Measurements from ENCODE around the gene OR52B6. TPM values are rescaled to one million over a fixed set of nuclear protein-coding genes. Genes with fewer than 3 reads are reported as not detected.
"Not testable (repeated sequence)": the region's sequence is repeated elsewhere in the genome, so short reads cannot be mapped to it uniquely, and the experiment has no call there.

The OR52B6 gene
- total and polyA plus RNA-seq, 2 of the 13 experiments (the other 11 are each of a cell fraction or from before 2014, with no cell fraction given) = not detected

DNA sequence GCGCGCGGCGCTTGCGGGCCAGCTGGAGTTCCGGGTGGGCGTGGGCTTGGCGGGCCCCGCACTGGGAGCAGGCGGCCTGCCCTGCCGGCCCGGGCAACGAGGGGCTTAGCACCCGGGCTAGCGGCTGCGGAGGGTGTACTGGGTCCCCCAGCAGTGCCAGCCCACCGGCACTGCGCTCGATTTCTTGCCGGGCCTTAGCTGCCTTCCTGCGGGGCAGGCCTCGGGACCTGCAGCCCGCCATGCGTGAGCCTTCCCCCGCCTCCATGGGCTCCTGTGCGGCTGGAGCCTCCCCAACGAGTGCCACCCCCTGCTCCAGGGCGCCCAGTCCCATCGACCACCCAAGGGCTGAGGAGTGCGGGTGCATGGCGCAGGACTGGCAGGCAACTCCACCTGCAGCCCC, 9.2 kb downstream of the OR52B6 start:
- CTCF ChIA-PET (ENCODE audit: low intra/inter-chr PET ratio, low total read pairs); FAIRE-seq; intact Hi-C loops (cut with micrococcal nuclease; ENCODE audit: unreplicated experiment); H2AFZ ChIP-seq (ENCODE audit: low read length); POLR2A ChIA-PET; H3K27me3 ChIP-seq (ENCODE audit: control insufficient read depth in 1 of 2, insufficient read depth in 2 of 2, low read length in 2 of 2); H3K36me3 ChIP-seq (replicated peaks in 1 of 2; ENCODE audit: control insufficient read depth in 1 of 2, insufficient read depth in 2 of 2, low read length in 2 of 2); H3K4me3 ChIP-seq (replicated peaks in 1 of 3; ENCODE audit: insufficient read depth in 1 of 3, low read depth in 2 of 3, low read length in 3 of 3); H4K20me1 ChIP-seq (ENCODE audit: insufficient read depth, low read length); H3K4me1 ChIP-seq (ENCODE audit: insufficient read depth, low read length); H3K27ac ChIP-seq (ENCODE audit: extremely low read length, insufficient read depth, low read length); DNase-seq (ENCODE audit: low spot score); H3K4me2 ChIP-seq (ENCODE audit: low read depth, low read length); BruUV-seq (replicated peaks); H3K9ac ChIP-seq (ENCODE audit: insufficient read depth, low read depth, low read length); H3K9me3 ChIP-seq (ENCODE audit: low read length); ATAC-seq; H3K79me2 ChIP-seq (ENCODE audit: insufficient read depth, low read length); in situ Hi-C loops (cut with HindIII; ENCODE audit: extremely low pct_ligation_motif_present, low pct_unique_long_range_greater_than_20kb): not testable (repeated sequence)
- no CpG with 5 or more reads among the region's 31 CpGs for WGBS (ENCODE audit: low lambda C conversion rate)

DNA sequence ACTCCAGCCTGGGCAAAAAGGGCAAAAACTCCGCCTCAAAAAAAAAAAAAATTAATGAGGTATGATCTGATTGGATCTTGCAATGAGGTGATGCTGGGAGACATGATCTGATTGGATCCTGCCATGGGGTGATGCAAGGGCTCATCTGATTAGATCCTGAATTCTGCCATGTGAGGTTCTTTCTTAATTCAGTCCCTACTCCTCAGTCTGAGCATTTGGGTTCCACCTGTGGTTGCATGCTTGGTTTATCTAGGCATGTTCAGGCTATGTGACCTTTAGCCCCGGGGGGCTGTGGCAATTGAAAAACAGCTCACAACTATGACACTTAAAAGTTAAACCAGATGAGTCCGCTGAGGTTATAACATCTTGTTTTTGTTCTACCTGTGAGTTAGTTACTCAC, 10.9 kb downstream of the OR52B6 start:
- ChIA-PET CTCF (ENCODE audit: low intra/inter-chr PET ratio, low total read pairs) (no interaction called here), POLR2A (no interaction called here)
- Histone ChIP-seq H3K27ac (ENCODE audit: extremely low read length, insufficient read depth, low read length) (no peak overlapping the region), H3K9me3 (ENCODE audit: low read length) (no peaks in the 10 kb centered on the region), H4K20me1 (ENCODE audit: insufficient read depth, low read length) (no peaks in the 10 kb centered on the region), H2AFZ (ENCODE audit: low read length) (no peak overlapping the region), H3K4me3 (replicated peaks in 1 of 3; ENCODE audit: insufficient read depth in 1 of 3, low read depth in 2 of 3, low read length in 3 of 3) (no peak overlapping the region), H3K36me3 (replicated peaks in 1 of 2; ENCODE audit: control insufficient read depth in 1 of 2, insufficient read depth in 2 of 2, low read length in 2 of 2) (no peaks in the 10 kb centered on the region), H3K27me3 (ENCODE audit: control insufficient read depth in 1 of 2, insufficient read depth in 2 of 2, low read length in 2 of 2) (no peaks in the 10 kb centered on the region), H3K4me2 (ENCODE audit: low read depth, low read length) (no peak overlapping the region), H3K79me2 (ENCODE audit: insufficient read depth, low read length) (no peaks in the 10 kb centered on the region), H3K9ac (ENCODE audit: insufficient read depth, low read depth, low read length) (no peak overlapping the region), H3K4me1 (ENCODE audit: insufficient read depth, low read length) (no peaks in the 10 kb centered on the region)
- 21% methylated on average over 3 of the region's 3 CpGs for WGBS (ENCODE audit: low lambda C conversion rate)
- no peak for ATAC-seq
- no TSS peak for BruUV-seq (replicated peaks)
- in situ Hi-C loops (cut with HindIII; ENCODE audit: extremely low pct_ligation_motif_present, low pct_unique_long_range_greater_than_20kb) (no loop called here), intact Hi-C loops (cut with micrococcal nuclease; ENCODE audit: unreplicated experiment) (no loop called here)
- DNase-seq (ENCODE audit: low spot score) = no peak
- FAIRE-seq = no peak
- TF ChIP-seq, protein P1, sequence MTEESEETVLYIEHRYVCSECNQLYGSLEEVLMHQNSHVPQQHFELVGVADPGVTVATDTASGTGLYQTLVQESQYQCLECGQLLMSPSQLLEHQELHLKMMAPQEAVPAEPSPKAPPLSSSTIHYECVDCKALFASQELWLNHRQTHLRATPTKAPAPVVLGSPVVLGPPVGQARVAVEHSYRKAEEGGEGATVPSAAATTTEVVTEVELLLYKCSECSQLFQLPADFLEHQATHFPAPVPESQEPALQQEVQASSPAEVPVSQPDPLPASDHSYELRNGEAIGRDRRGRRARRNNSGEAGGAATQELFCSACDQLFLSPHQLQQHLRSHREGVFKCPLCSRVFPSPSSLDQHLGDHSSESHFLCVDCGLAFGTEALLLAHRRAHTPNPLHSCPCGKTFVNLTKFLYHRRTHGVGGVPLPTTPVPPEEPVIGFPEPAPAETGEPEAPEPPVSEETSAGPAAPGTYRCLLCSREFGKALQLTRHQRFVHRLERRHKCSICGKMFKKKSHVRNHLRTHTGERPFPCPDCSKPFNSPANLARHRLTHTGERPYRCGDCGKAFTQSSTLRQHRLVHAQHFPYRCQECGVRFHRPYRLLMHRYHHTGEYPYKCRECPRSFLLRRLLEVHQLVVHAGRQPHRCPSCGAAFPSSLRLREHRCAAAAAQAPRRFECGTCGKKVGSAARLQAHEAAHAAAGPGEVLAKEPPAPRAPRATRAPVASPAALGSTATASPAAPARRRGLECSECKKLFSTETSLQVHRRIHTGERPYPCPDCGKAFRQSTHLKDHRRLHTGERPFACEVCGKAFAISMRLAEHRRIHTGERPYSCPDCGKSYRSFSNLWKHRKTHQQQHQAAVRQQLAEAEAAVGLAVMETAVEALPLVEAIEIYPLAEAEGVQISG (CRISPR knock-in tag; IDR thresholded peaks at IDR 0.05) = no peak
- TF ChIP-seq, protein P2, sequence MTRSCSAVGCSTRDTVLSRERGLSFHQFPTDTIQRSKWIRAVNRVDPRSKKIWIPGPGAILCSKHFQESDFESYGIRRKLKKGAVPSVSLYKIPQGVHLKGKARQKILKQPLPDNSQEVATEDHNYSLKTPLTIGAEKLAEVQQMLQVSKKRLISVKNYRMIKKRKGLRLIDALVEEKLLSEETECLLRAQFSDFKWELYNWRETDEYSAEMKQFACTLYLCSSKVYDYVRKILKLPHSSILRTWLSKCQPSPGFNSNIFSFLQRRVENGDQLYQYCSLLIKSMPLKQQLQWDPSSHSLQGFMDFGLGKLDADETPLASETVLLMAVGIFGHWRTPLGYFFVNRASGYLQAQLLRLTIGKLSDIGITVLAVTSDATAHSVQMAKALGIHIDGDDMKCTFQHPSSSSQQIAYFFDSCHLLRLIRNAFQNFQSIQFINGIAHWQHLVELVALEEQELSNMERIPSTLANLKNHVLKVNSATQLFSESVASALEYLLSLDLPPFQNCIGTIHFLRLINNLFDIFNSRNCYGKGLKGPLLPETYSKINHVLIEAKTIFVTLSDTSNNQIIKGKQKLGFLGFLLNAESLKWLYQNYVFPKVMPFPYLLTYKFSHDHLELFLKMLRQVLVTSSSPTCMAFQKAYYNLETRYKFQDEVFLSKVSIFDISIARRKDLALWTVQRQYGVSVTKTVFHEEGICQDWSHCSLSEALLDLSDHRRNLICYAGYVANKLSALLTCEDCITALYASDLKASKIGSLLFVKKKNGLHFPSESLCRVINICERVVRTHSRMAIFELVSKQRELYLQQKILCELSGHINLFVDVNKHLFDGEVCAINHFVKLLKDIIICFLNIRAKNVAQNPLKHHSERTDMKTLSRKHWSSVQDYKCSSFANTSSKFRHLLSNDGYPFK (CRISPR knock-in tag; IDR thresholded peaks at IDR 0.05; ENCODE audit: borderline replicate concordance) = no peak
- TF ChIP-seq, protein P3, sequence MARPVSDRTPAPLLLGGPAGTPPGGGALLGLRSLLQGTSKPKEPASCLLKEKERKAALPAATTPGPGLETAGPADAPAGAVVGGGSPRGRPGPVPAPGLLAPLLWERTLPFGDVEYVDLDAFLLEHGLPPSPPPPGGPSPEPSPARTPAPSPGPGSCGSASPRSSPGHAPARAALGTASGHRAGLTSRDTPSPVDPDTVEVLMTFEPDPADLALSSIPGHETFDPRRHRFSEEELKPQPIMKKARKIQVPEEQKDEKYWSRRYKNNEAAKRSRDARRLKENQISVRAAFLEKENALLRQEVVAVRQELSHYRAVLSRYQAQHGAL (CRISPR knock-in tag; IDR thresholded peaks at IDR 0.05; ENCODE audit: not compliant biosample characterization) = no peak
- TF ChIP-seq ATRX (CRISPR knock-in tag; IDR thresholded peaks at IDR 0.05; ENCODE audit: borderline replicate concordance) = no peak
- TF ChIP-seq, protein P4, sequence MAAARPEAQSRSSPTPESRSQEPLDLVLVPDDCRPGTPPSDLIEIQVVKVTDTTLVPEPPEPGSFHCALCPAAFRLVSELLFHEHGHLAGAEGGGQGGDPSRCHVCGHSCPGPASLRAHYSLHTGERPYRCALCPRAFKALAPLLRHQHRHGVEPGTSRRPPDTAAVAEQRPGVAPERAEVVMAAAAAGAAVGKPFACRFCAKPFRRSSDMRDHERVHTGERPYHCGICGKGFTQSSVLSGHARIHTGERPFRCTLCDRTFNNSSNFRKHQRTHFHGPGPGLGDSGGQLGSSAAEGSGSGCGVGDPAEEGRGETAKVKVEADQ (CRISPR knock-in tag; IDR thresholded peaks at IDR 0.05; ENCODE audit: borderline replicate concordance) = no peak
- TF ChIP-seq REPIN1 (CRISPR knock-in tag; IDR thresholded peaks at IDR 0.05; ENCODE audit: borderline replicate concordance, low read depth) = no peak
- TF ChIP-seq SRSF1 (optimal IDR thresholded peaks at IDR 0.05; ENCODE audit: low read depth, low read length) = no peak
- no peak for TF ChIP-seq JDP2 (CRISPR knock-in tag; IDR thresholded peaks at IDR 0.05; ENCODE audit: borderline replicate concordance)
- TF ChIP-seq ZNF251 (CRISPR knock-in tag; IDR thresholded peaks at IDR 0.05) = no peak
- no peak for TF ChIP-seq SOX13 (IDR thresholded peaks at IDR 0.05)
- TF ChIP-seq SOX13 (CRISPR knock-in tag; conservative IDR thresholded peaks at IDR 0.05 in 1 of 2, IDR thresholded peaks at IDR 0.05 in 1 of 2) = no peak
